Left hindlimb (tissue), 1 donor: ENCODE results near the gene KDM4C.

Experiments
- DNase-seq: peaks from one replicate; pipeline ENCODE4 v3.0.0-alpha.2; 2018

The KDM4C gene

DNA sequence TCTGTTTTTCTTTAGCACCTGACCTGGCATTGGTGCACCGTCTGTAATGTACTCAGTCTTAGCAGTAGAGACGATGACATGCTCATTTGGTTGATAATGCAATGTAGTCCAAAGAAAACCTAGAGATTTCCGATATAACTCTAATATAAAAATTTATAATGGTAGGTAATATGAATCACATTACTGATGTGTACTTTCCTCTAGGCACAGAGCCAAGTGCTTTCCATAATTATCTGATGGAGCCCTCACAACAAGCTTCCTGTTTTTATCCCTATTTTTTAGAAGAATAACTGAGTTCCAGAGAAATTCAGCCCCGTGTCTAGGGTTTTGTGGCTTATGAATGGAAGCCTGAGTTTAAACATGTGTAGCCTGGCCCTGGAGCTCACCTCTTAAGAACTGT is 53.7 kb downstream of the KDM4C start:
- no peak for DNase-seq

DNA sequence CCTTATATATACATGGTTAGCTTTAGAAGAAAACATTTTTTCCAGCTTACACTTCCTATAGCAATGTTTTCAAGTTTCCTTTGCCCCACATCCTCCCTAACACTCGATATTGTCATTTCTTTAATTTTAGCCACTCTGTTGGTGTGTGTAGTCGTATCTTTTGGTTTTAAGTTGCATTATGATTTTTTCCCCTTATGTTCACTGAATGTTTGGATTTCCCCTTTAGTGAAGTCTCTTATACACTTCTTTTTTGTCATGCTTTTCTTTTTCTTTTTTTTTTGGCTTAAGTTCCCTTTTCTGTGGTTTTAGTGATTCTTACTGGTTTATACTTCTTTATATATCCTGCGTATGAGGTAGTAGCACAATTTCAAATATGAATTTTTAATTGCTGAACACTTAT is 58.8 kb downstream of the KDM4C start:
- DNase-seq, result no peak

DNA sequence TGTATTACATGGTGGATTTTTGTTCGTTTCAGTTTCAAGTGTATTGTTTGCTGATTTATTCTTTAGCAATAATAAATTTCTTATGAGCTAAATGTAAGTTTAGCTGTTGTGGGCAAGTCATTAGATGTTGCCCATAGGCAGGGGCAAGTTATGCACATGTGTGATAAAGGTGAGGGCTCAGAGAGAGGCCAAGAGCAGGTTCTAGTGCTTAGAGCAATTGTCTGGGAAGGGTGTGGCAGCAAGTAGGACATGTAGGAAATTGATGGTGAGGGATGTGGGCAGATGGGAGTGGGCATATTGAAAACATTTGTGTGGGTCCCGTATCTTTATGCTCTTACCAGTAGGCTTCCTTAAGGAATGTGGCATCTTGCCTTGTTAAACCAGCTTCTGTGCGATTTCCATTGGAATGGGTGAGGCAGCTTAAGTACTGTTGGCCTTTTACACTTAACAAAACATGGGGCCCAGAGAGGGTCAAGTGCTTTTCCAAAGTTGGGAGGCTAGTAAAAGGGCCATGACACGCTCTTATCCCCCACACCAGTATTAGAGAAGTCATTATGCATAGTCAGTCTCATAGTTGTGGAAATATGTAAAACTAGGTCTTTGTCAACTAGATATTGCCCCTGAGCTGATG is 60.6 kb downstream of the KDM4C start:
- DNase-seq, result no peak

DNA sequence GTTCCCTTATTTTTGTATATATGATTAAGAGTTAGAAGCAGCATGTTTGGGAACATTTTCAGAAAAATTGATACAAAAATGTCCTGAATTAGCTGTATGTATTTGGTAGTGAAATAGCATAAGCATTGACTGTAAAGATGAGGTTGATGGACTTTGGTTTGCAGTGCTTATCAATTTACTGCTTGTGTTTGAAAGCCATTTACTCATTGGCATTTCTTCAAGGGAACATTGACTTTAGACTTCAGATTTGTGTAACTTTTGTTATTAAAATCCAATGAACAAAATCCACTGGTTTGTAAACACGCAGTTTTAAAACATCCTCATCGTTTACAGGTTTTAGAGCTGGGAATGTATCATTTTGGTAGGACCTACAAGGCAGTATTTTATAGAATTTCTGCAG is 61.3 kb downstream of the KDM4C start:
- DNase-seq, result no peak

DNA sequence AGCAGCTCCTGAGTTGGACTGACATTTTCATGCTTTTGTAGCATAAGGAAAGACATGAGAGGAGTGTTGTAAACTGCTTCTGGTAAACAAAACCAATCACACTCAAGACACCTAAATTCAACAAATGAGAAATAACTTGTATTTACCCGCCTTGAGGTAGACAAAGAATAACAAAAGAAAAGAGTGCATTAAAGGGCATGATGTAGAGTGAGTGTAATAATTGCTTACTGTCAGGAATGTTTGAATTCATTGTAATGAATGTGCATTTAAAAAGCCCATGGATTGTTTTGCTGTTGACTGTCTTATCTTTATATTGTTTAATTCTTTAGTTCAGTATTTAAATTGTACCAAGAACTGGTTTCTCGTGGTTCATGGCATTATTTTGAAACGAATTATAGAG is 61.8 kb downstream of the KDM4C start:
- DNase-seq, result no peak

DNA sequence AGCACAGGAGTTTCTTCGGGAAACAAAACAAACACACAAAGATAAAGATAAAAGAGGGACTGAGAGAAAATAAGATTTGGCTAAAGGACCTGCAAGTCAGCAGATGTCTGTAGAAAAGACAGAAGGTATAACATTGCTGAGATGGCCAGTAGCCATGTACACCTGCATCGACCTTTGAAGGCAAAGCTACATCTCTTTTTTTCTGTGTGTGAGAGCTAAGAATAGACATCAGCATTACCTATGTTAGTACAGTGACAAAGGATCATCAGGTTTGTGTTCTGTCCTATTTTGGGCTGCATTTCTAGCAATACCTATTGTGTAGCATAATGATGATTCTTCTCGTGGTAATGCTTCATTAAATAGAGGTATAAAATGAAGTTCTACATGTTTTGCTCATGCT is 64.9 kb downstream of the KDM4C start:
- no peak for DNase-seq

DNA sequence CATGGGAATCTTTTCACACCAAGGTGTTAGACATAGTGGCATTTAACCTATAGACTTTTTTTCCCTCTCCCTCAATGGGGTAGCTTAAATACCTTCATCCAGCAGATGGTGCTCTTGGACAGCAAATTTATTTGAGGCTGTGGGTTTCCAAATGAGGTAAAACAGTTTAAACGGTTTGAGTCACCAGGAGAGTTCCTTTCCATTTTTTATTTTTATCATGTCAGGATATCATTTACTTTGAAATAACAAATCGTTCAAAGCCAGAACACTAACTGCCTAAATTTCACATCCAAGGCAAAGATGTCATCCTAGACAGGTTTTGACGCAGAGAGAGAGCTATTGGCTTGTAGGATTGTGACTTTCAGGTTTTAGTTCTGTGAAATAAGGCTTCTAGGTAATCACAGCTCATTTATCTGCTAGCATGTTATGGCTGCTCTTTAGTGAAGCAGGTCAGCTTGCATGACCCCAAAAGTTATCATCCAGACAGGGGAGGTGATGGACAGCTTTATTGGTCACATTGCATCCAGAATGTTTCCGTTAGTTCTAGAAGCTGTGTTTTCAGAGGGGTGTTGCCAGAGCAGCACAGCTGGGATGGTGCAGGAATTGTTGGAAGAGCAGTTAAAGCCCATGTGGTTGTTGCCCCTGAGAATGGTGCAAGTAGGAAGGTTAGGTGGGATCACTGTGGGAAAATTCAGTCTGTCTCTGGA is 69.8 kb downstream of the KDM4C start:
- DNase-seq, result no peak

DNA sequence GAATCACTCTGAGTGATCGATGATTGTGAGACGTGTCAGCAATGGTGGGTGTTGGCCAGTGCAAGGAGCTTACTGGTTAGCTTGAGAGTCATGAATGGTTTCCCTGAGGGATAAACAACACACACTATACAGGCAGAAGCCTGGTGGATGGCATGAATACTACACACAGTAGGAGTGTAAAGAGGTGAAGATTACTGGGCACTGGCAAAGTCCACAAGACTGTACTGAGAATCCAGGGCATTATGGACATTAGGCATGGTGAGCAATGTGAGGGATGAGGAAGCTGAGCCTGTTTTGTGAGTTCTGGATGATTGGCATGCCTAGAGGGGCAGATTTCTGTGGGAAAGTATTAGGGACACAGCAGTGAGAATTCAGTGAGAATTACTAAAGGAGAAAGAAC is 71.3 kb downstream of the KDM4C start:
- no peak for DNase-seq

DNA sequence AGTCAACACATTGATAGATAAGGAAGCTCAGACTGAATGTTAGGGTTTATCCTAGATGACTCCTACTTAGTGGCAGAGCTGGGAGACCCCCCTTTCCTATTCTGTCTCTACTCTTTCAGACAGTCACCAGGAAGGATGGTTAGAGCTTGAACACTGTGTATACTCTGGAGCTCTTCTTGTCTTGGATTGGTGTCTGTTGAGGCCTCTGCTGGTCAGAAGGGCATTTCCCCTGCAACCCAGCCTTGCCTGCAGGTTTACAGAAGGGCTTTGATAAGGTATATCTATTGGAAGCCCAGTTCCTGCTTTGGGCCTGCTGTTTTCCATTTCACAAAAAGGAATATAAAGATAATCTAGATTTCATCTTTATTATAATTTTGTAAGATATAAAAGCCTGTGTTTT is 71.8 kb downstream of the KDM4C start:
- DNase-seq, result no peak

DNA sequence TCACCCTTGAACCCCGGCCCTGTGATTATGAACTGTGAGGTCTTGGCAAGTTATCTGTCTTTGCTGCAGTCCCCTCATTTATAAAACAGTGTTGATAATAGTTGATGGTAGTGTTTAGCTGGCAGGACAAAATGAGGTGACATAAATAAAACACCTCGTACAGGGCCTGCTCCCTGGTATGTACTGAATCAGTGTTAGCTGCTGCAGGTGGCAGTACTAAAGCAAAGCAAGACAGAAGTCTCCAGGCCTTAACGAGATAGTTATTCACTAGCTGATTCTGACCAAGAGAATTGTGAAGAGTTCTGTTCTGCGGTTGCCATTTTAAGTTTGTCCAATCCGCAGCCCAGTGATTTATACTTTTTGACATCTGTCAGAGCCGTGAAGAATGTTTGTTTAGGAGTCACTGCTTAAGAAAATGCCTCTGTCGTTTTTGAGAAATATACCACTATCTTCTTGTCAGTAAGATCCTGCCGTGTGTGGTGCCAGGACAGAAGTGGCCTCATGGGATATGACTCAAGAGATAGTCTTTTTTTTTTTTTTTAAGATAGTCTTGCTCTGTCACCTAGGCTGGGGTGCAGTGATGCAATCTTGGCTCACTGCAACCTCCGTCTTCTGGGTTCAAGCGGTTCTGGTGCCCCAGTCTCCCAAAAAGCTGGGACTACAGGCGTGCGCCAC is 75.9 kb downstream of the KDM4C start:
- no peak for DNase-seq

DNA sequence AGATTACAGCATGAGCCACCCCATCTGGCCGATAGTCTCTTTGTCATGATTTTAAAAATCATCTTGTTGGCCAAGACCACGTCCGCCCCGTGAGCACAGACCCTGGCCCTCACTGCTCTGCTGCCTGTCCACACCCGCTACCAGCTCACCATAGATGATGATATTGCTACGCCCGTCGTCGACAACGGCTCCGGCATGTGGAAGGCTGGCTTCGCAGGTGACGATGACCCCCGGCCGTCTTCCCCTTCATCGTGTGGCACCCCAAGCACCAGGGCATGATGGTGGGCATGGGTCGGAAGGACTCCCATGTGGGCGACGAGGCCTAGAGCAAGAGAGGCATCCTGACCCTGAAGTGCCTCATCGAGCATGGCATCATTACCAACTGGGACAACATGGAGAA is 76.5 kb downstream of the KDM4C start:
- no peak for DNase-seq

DNA sequence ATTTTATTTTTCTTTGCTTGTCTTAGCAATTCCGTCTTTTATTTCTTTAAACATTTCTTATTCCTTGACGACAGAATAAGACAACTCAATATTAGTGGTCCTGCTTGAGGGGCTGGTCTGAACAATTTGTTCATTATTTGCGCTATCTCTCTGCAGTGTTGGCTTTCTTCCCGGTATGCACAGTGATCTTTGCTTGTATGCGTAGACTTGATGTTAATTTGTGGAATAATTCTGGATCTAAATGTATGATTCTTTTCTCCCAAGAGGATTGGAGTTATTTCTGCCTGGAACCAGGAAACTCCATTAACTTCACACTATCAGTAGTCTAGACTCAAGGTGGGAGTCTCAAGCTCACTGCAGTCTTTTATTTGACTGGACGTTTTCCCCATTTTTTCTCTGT is 80.4 kb downstream of the KDM4C start:
- no peak for DNase-seq

DNA sequence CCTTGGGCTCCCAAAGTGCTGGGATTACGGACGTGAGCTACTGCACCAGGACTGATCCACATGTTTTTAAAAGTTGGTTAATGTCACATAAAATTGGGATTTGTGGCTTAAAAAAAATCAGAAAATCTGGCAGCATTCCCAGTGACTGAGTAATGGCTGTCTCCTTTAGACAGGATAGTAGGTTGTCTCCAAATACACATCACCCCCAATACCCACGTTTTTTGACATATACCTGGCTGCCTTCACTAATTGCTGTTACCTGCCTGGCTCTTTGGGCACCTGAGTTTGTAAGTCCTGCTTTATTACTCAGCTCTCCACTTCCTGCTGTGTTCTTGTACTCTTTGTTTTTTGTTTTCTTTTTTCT is 84.8 kb downstream of the KDM4C start:
- DNase-seq, result no peak

DNA sequence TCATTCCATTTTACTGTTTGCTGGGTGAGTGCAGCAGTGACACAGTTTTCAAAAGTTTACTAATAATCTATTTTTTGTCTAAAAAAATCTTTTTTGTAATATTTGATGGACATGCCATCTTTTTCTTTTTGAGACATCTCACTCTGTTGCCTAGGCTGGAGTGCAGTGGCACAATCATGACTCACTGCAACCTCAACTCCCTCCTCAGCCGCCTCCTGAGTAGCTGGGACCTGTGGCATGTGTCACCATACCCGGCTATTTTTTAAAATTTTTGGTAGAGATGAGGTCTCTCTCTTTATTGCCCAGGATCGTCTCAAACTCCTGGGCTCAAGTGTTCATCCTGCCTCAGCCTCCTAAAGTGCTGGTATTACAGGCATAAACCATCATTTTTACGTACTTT is 86.0 kb downstream of the KDM4C start:
- DNase-seq, result no peak

DNA sequence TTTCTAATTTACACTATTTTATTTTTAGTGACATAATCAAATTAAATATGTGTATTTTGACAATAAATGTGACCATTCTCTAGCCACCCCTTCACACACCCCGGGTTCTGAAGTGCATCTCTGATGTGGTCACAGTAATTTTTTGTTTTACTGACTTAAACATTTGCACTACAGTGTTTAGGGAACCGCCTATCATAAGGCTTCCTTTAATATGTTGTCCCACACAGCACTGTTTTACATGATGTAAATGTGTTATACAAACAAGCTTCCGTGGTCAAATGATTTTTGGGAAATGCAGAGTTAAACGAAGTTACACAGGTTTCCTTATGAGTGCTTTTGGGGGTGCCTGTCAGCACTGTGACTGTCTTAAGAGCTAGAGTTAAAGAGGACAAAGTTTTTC is 86.5 kb downstream of the KDM4C start:
- DNase-seq, result no peak

DNA sequence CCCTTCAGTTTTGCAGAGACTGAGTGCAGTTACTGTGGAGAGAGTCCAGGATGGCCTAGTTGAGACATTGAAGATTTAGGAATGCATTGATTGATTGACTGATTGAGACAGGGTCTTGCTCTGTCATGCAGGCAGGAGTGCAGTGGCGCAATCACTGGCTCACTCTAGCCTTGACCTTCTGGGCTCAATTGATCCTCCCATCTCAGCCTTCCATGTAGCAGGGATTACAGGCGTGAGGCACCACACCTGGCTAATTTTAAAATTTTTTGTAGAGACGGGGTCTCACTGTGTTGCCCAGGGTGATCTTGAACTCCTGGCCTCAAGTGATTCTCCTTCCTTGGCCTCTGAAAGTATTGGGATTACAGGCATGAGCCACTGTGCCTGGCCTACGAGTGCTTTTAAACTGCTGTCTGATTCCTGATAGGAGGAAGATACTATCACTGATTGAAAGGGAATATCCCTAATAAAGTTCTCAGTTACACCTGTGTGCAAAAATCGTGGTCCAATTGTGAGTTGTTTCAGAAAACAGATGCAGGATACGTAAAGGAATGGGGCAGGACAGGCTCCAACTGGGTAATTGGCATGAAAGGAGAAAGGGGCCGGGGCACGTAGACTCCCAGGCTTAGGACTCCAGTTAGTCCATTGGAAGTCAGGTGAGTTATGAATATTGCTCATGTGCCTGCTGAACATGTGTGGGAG is 87.5 kb downstream of the KDM4C start:
- DNase-seq, result no peak

DNA sequence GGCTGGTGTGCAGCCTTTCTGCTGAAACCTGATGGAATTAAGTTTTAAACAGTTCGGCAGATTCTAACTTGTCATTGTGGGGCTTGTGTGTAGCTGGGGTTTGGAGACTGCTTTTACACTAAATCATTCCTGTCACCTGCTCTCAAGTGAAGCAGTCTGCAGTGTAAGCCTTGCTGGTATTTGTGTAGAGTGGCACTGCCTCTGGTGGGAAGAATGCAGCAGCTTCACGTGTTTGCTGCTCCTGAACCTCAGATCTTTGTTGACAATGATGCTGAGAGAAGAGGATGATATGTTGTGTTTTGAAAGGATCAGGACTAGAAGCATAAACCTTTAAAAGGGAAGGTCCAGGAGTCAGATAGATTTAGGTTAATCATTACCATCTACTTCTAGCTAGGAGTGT is 88.1 kb downstream of the KDM4C start:
- DNase-seq, result no peak

DNA sequence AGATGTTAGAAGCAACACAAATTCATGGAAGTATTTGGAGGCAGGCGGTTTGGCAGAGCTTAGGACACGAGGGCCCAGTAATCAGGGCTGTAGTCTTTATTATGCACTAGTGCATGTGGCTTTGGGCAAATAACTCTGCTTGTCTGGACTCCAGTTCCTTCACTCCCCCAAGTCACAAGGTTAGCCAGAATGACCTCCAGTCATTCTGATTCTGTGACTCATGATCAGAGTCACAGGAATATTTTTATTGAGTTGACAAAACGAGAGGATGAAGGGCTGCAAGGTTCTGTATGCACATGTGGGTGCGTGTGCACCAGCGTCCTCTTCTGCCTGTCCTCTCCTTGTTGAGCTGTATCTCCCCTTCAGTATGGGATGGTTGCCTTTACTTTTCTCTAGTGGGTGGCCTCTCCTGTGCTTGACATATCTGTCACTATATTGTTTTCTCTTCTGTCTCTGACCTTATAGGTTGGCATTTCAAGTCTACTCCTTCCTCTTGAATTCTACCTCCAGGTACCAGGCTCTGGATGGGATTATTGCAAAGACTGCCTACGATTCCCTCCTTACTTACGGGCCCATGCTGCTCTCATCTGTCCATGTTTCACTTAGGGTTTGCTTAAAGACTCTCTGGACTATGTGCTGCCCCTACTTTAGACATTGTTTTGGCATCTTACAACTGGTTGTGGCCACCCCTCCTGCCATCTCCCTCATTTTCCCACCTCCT is 94.6 kb downstream of the KDM4C start:
- DNase-seq, result no peak

DNA sequence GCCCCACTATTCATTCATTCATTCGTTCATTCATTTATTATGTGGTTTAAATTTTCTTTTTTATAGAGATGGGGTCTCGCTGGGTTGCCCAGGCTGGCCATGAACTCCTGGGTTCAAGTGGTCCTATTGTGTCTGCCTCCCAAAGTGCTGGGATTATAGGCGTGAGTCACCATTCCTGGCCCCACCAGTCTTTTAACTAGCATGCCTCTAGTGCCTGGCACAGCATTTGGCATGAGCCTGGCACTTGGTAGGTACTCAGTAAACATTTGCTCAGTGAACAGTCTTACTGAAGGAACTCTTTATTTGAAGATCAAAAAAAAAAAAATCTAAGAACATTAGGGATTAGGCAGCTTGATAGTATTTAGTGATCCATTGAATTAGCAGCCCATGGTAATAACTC is 98.1 kb downstream of the KDM4C start:
- DNase-seq, result no peak

DNA sequence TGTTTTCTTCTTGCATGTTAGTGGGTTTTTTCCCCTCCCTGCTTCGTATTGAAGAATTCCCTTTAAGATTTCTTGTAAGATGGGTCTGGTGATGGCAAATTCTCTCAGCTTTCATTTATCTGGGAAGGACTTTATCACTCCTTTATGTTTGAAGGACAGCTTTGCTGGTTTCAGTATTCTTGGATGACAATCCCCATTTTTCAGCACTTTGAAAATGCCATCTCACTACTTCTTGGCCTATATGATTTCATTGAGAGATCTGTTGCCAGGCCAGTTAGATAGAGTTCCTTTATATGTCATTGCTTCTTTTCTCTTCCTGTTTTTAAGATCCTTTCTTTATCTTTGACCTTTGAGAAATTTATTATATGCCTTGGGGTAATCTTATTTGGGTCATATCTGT is 106.3 kb downstream of the KDM4C start:
- no peak for DNase-seq

DNA sequence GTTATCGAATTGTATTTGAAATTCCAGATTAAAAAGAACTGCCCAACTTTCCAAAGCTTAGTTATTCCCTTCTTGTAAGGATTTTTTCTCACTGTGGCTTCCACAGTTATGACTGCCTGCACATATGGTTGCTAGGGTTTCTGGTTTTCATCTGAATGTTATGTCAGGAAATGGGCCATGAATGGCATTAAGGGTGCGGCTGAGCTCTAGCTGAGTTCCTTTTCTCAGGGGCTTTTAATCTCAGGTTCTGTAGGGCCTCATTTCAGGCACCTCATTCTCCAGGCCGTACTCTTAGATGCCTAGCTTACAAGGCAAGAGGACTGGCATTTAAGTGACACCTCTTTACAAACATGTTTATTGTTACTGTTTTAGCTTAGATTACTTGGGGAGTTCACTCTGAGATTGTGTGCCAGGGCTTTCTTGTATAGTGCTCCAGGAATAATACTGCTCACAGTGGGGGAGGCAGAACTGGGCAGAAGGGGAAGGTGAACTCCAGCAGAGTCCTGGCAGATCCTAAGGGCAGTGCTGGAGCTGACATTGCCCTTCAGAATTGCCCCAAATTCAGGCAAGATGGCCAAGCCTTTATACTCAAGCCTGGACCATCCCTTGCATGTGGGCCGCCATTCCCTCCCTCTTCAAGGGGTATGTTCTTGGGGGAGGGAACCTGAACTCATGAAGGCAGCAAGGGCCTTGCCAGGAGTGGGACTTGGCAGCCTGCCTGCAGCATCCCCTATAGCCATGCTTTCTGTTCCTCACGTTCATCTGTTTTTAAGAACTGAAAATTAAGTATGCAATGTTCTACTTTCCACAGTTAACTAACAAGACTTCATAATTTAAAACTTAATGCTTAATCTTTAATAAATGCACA is 111.5 kb downstream of the KDM4C start:
- no peak for DNase-seq

DNA sequence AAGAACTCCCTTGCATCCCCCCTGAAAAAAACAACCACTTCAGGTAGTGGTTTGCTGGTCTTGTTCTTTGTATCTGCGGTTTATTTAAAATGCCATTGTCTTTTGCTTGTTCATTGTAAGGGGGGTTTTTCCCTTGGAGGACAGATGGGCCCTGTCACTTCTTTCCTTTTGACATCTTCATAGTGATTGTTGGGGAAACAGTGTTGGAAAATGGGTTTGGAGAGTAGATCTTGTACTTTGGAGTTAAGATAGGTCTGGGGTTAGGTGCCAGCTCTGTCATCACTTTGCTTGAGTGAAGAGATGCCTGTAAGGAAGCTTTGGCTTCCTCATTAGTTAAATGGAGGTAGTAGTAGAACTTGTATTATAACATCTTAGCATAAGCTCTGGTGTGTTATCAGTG is 112.4 kb downstream of the KDM4C start:
- no peak for DNase-seq
